Spleen (tissue), 7 donors: ENCODE results near the gene FCRL5.

ENCODE experiments used
- POLR2A ChIP-seq, 3 donors: fragments of 450-650 bp; IDR thresholded peaks; one replicate each; pipeline ENCODE4 v1.5.1; 2017; ENCODE audit warnings: antibody characterized with exemption in 3 of 3, mild to moderate bottlenecking in 1 of 3
- POLR2AphosphoS5 ChIP-seq, 3 donors: sonication (generic); formaldehyde crosslinking; IDR thresholded peaks; one replicate each; pipeline ENCODE4 v1.5.1; 2017; ENCODE audit warnings: antibody characterized with exemption in 3 of 3
- TF ChIP-seq, protein P1 (sequence below), 11 experiments: fragments of 200-600 bp in 7 of 11; fragments of 450-650 bp in 4 of 11; sonication (generic) in 4 of 11; IDR thresholded peaks in 8 of 11; conservative IDR thresholded peaks in 3 of 11; 1 replicate in 7 of 11; 2 replicates in 4 of 11; pipeline versions ENCODE4 v1.4.0 to v1.8.0; 2016 to 2021; ENCODE audit warnings: antibody characterized with exemption in 11 of 11, inconsistent platforms in 4 of 11, mild to moderate bottlenecking in 1 of 11
- donor health status: DM: no; HTN: no; CAD: no; lungs with moderate emphysema.
- donor health status: DM: no; HTN: no; CAD: no.
- donor health status: DM: no; HTN: no; CAD: no.

DNA sequence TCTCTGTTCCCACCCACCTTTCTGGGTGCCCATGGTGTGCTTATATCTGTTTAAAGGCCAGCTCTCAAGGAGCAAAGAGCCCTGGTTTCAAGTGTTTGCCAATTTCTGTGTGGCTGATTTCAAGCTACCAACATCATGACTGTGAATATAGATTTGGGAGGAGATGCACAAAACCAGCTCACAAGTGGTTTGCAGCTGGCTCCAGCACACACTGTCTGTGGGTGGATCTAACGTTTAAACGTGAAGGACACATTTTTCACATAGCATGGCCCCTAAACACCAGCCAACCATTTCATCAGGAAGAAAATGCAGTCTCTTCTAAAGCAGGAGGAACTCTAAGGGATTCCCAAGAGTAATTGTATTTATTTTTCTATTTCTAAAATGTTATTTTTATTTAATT is 65.2 kb downstream of the FCRL5 start:
- TF ChIP-seq, protein P1, sequence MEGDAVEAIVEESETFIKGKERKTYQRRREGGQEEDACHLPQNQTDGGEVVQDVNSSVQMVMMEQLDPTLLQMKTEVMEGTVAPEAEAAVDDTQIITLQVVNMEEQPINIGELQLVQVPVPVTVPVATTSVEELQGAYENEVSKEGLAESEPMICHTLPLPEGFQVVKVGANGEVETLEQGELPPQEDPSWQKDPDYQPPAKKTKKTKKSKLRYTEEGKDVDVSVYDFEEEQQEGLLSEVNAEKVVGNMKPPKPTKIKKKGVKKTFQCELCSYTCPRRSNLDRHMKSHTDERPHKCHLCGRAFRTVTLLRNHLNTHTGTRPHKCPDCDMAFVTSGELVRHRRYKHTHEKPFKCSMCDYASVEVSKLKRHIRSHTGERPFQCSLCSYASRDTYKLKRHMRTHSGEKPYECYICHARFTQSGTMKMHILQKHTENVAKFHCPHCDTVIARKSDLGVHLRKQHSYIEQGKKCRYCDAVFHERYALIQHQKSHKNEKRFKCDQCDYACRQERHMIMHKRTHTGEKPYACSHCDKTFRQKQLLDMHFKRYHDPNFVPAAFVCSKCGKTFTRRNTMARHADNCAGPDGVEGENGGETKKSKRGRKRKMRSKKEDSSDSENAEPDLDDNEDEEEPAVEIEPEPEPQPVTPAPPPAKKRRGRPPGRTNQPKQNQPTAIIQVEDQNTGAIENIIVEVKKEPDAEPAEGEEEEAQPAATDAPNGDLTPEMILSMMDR (IDR thresholded peaks at IDR 0.05 in 8 of 11, conservative IDR thresholded peaks at IDR 0.05 in 3 of 11): no peak
- no peak for TF ChIP-seq POLR2AphosphoS5 (IDR thresholded peaks at IDR 0.05)
- TF ChIP-seq POLR2A (IDR thresholded peaks at IDR 0.05): no peak
